ENCODE data around the gene OPRL1.

- TF ChIP-seq CTCF (IDR thresholded peaks at IDR 0.05; ENCODE audit: low read length) (no peak), EZH2 (IDR thresholded peaks at IDR 0.05; ENCODE audit: borderline replicate concordance, low read length) (no peak)
These were observed 10.7 kb upstream of the OPRL1 start for GRCh38 chr20:64069209-64069613.
